ENCODE results near the gene MAB21L4. TPM values are rescaled to one million over a fixed set of nuclear protein-coding genes. Genes with fewer than 3 reads are reported as not detected.

MAB21L4 gene
- total RNA-seq, 1 experiment from 2014 or later = 0.15 TPM

DNA sequence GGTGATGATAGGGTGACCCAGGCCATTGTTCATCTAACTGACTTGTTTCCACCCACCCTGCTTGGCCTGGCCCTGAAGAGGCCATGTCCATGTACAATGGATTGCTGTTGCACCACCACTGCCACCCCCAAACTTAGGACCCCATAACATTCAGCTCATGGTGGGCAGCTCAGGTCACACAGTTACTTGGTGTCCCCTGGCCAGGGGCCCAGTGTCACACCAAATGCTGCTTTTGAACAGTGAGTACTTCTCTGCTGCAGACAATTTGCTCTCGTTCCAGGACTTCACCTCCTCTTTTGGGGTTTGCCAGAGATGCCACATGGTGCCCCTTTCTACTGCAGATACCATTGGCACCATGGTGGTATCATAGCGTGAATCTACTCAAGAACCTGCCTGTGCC is 11.7 kb downstream of the MAB21L4 start:
- Histone ChIP-seq H3K79me2 (ENCODE audit: insufficient read depth, low read length) (no peaks in the 10 kb centered on the region), H2AFZ (ENCODE audit: low read length) (no peak overlapping the region), H3K9me3 (ENCODE audit: control insufficient read depth, low read depth, low read length) (no peaks in the 10 kb centered on the region), H2BK12ac (ENCODE audit: insufficient read length, low read depth, low read length) (no peak overlapping the region), H3K4me2 (ENCODE audit: insufficient read depth, insufficient read length, low read length) (no peak overlapping the region), H3K27ac (ENCODE audit: insufficient read length, low read depth, low read length) (no peak overlapping the region), H2BK15ac (ENCODE audit: low read depth, low read length) (no peak overlapping the region), H3K14ac (ENCODE audit: insufficient read depth, low read length) (no peak overlapping the region), H4K91ac (ENCODE audit: insufficient read length, low read depth, low read length) (no peak overlapping the region), H3K23ac (ENCODE audit: insufficient read length, low read depth, low read length) (no peak overlapping the region), H3K4ac (ENCODE audit: low read depth, low read length) (no peak overlapping the region), H3K9ac (ENCODE audit: extremely low read depth, insufficient read length, low read length) (no peak overlapping the region), H2BK20ac (ENCODE audit: low read depth, low read length, poor library complexity, severe bottlenecking) (no peak overlapping the region), H4K20me1 (ENCODE audit: control insufficient read depth, insufficient read depth, insufficient read length) (no peaks in the 10 kb centered on the region), H2AK5ac (ENCODE audit: insufficient read length, low read length) (no peak overlapping the region), H3K4me1 (ENCODE audit: insufficient read depth, low read length) (no peaks in the 10 kb centered on the region), H3T11ph (ENCODE audit: low read length) (no peak overlapping the region), H3K27me3 (ENCODE audit: insufficient read depth, low read length) (no peaks in the 10 kb centered on the region), H3K18ac (ENCODE audit: insufficient read length, low read depth, low read length) (no peak overlapping the region), H2BK120ac (ENCODE audit: low read depth, low read length, poor library complexity, severe bottlenecking) (no peak overlapping the region), H3K56ac (ENCODE audit: insufficient read length, low read depth, low read length) (no peak overlapping the region), H4K8ac (replicated peaks; ENCODE audit: insufficient read length, low read depth, low read length) (no peak overlapping the region), H3K79me1 (ENCODE audit: insufficient read depth, low read depth, low read length, poor library complexity, severe bottlenecking) (no peaks in the 10 kb centered on the region), H2BK5ac (ENCODE audit: insufficient read length, low read length) (no peak overlapping the region), H4K5ac (ENCODE audit: insufficient read length, low read depth, low read length) (no peak overlapping the region), H3K23me2 (ENCODE audit: insufficient read length, low read depth, low read length, poor library complexity, severe bottlenecking) (no peaks in the 10 kb centered on the region)
- H3K4me1 Mint-ChIP-seq = peaks cover 4 to 6% of the 10 kb centered on the region in 2 experiments
- H3K36me3 Mint-ChIP-seq (ENCODE audit: insufficient read depth in 1 of 3, low read depth in 3 of 3) = no peaks in the 10 kb centered on the region
- H3K4me3 Mint-ChIP-seq = no peak overlapping the region
- H3K27ac Mint-ChIP-seq = no peak overlapping the region; a peak in 1 of 7 replicates
- DNase-seq = no peak
- WGBS (ENCODE audit: extremely low coverage, insufficient read length, low lambda C conversion rate) = no CpG with 5 or more reads among the region's 2 CpGs
- no peaks in the 10 kb centered on the region for H3K9me3 Mint-ChIP-seq
- TF ChIP-seq, protein P1, sequence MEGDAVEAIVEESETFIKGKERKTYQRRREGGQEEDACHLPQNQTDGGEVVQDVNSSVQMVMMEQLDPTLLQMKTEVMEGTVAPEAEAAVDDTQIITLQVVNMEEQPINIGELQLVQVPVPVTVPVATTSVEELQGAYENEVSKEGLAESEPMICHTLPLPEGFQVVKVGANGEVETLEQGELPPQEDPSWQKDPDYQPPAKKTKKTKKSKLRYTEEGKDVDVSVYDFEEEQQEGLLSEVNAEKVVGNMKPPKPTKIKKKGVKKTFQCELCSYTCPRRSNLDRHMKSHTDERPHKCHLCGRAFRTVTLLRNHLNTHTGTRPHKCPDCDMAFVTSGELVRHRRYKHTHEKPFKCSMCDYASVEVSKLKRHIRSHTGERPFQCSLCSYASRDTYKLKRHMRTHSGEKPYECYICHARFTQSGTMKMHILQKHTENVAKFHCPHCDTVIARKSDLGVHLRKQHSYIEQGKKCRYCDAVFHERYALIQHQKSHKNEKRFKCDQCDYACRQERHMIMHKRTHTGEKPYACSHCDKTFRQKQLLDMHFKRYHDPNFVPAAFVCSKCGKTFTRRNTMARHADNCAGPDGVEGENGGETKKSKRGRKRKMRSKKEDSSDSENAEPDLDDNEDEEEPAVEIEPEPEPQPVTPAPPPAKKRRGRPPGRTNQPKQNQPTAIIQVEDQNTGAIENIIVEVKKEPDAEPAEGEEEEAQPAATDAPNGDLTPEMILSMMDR (conservative IDR thresholded peaks at IDR 0.05) = no peak
- no peaks in the 10 kb centered on the region; the same call in 1 of the 2 replicates for H3K27me3 Mint-ChIP-seq (ENCODE audit: low read depth)

Measured in H9 (cell line).